ENCODE measurements around the gene TMEM237. TPM values are rescaled to one million over a fixed set of nuclear protein-coding genes. Genes with fewer than 3 reads are reported as not detected.

The TMEM237 gene
- total RNA-seq, 1 experiment from 2014 or later: 40.9 TPM

DNA sequence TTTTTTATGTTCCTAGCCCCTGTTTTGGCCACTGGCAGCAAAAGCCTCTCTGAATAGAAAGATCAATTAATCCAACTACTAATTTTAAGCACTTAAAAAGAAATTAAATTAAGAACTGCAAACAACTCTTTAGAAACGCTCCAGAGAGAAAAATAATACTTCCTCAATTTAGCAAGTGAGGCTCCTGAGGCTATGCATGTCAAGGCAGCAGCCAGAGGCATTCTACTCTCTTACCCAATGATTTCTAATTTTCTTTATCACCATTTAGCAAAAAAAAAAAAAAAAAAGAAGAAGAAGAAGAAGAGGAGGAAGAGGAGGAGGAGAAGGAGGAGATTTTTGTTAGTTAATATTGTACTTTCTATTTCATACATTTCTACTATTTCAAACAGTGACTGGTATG is 68.5 kb downstream of the TMEM237 start:
- H3K9ac ChIP-seq (ENCODE audit: low read length): no peak overlapping the region
- no peak overlapping the region for H3K4me2 ChIP-seq (ENCODE audit: low read depth, low read length, poor library complexity, severe bottlenecking)
- no peaks in the 10 kb centered on the region for H3K36me3 ChIP-seq (ENCODE audit: insufficient read depth, low read length)
- peaks cover 2% of the 10 kb centered on the region; the same call in 1 of the 2 replicates for H3K27me3 ChIP-seq (ENCODE audit: low read length)
- H3K9me2 ChIP-seq (replicated peaks; ENCODE audit: insufficient read depth, low read length): no peaks in the 10 kb centered on the region
- peaks cover 11% of the 10 kb centered on the region for H3K4me1 ChIP-seq (ENCODE audit: low read length)
- H3K4me3 ChIP-seq (ENCODE audit: low read length): no peak overlapping the region
- H3K27ac ChIP-seq (ENCODE audit: low read length): no peak overlapping the region
- H3K79me2 ChIP-seq (ENCODE audit: low read length): no peaks in the 10 kb centered on the region
- no peak for DNase-seq
- no peak overlapping the region for H2AFZ ChIP-seq (ENCODE audit: low read length)
- no peaks in the 10 kb centered on the region for H3K9me3 ChIP-seq (ENCODE audit: low read length)
- H4K20me1 ChIP-seq (ENCODE audit: insufficient read depth, low read depth, low read length): no peaks in the 10 kb centered on the region

DNA sequence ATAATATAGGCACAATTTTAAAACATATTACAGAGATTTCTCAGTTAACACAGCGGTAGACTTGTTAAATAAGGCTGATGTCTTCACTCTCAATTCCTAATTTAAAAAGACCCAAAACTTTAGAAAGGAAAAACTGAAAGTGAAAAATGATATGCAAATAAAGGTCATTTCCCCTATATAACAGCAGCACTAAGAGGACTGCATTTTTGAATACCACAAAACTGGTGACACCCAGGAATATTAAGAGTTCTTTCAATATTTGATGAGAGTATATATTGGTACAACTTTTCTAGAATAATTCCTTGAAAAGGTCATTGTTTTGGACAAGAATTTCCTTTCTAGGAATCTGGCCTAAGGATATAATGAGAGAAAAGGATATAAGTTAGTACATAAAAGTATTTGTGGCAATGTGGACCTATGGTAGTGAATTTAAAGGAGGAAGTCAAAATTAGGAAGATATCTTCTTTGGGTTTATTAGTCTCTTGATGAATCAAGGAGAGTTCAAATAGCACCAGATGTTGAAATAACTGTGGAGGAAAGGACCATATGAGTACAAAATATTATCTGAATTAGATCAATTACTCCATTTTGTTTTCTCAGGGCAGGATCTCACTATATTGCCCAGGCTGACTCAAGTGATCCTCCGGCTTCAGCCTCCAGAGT is 70.3 kb downstream of the TMEM237 start:
- Histone ChIP-seq H4K20me1 (ENCODE audit: insufficient read depth, low read depth, low read length) (no peaks in the 10 kb centered on the region), H3K9ac (ENCODE audit: low read length) (no peak overlapping the region), H3K9me3 (ENCODE audit: low read length) (no peaks in the 10 kb centered on the region), H3K27ac (ENCODE audit: low read length) (no peak overlapping the region), H3K9me2 (replicated peaks; ENCODE audit: insufficient read depth, low read length) (no peaks in the 10 kb centered on the region), H3K79me2 (ENCODE audit: low read length) (no peaks in the 10 kb centered on the region), H3K27me3 (ENCODE audit: low read length) (peaks cover 2% of the 10 kb centered on the region; the same call in 1 of the 2 replicates), H3K4me1 (ENCODE audit: low read length) (peaks cover 11% of the 10 kb centered on the region), H3K4me3 (ENCODE audit: low read length) (no peak overlapping the region), H3K36me3 (ENCODE audit: insufficient read depth, low read length) (no peaks in the 10 kb centered on the region), H3K4me2 (ENCODE audit: low read depth, low read length, poor library complexity, severe bottlenecking) (peak overlapping the region; percentile 33), H2AFZ (ENCODE audit: low read length) (no peak overlapping the region)
- no peak for DNase-seq

Small RNA genes within 50 kb of the gene (small RNA-seq; reads per million reads assigned to genes)
- gene RNU6-651P: not detected

Other genes starting within 250 kb of the TMEM237 start
- gene TRAK2, start 192.0 kb downstream of the TMEM237 start, total RNA-seq (2014; rRNA removed; shearing (Covaris generic); ENCODE audit: low replicate concordance): 4.4 and 6.0 TPM in 2 replicates
- 3.6 and 10.7 TPM in 2 replicates for gene STRADB, start 191.8 kb downstream of the TMEM237 start, total RNA-seq (2014; rRNA removed; shearing (Covaris generic); ENCODE audit: low replicate concordance)
- gene MPP4, start 55.1 kb upstream of the TMEM237 start, total RNA-seq (2014; rRNA removed; shearing (Covaris generic); ENCODE audit: low replicate concordance): 0.45 TPM in 1 of 2 replicates, not detected in the other
- gene ALS2, start 137.4 kb upstream of the TMEM237 start, total RNA-seq (2014; rRNA removed; shearing (Covaris generic); ENCODE audit: low replicate concordance): 13.9 and 21.4 TPM in 2 replicates
- not detected in 2 replicates for gene CDK15, start 163.0 kb upstream of the TMEM237 start, total RNA-seq (2014; rRNA removed; shearing (Covaris generic); ENCODE audit: low replicate concordance)

Measured in Karpas-422 (cell line).